GM20431 (cell line): Measurements from ENCODE around the gene CC2D2A.
"Not testable (repeated sequence)": the region's sequence is repeated elsewhere in the genome, so short reads cannot be mapped to it uniquely, and the experiment has no call there.

Experiments used
- in situ Hi-C: fragments of 300-500 bp; cut with MseI, MboI; formaldehyde crosslinking; loops from one replicate; pipeline ENCODE4 v1.15.0; 2020; ENCODE audit warnings: low sequenced_read_pairs; ENCODE audit not compliant: unreplicated experiment

CC2D2A gene

DNA sequence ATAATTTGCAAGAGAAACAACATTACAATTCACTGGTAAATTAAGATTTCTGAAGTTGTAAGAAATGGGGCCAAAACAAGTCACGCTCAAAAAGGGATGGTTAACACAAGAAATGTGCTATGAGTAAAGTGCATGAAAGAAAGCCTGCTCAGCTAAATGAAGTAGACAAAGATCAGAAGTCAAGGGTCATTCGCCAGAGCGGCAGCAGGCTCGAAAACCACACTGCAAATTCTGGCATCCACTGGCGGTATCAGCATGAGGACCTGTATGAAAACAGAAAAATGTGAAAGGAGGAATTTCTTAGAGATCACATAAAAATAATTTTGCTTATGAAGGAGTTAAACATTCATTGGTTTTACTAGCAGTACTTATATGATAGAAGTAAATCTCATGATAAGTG, 135.9 kb downstream of the CC2D2A start:
- in situ Hi-C loops: no loop called here

DNA sequence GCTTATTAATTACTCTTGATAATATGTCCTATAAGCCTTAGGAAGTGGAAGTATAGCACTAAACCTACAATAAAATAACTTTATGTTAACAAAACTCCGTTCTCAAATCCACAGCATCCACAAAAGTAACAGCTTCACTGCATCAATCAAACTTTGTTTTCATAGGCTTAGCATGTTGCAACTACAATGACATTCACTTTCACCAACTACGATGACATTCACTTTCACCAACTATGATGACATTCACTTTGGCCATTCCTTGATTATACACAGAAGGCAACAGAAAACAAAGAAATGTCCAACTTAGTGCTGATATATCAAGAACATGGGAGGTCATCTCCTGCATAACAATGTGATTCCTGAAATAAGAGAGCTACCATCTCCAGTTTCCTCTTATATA, 141.2 kb downstream of the CC2D2A start:
- in situ Hi-C loops: no loop called here

DNA sequence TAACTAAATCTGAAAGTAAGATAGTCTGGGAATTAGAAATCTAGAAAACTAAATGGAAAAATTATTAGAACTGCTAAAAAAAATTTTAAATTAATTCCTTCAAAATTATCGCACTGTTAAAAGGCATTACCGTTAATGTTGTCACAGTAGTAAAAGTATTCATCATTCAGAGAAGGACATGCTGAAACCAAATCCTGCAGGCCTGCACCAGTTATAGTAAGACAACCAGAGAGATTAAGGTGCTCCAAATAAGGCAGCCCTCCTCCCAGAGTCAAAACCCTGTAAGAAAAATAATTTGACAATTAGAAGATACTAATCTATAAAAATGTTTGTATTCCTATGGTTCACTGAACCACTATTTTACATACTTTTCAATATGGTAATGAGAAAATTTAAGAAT, 142.5 kb downstream of the CC2D2A start:
- in situ Hi-C loops: no loop called here

DNA sequence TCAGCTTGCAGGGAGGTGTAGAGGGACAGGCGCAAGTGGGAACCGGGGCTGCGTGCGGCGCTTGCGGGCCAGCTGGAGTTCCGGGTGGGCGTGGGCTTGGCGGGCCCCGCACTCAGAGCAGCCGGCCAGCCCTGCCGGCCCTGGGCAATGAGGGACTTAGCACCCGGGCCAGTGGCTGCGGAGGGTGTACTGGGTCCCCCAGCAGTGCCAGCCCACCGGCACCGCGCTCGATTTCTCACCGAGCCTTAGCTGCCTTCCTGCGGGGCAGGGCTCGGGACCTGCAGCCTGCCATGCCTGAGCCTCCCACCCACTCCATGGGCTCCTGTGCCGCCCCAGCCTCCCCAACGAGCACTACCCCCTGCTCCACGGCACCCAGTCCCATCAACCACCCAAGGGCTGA, 145.2 kb downstream of the CC2D2A start:
- in situ Hi-C loops: not testable (repeated sequence)

DNA sequence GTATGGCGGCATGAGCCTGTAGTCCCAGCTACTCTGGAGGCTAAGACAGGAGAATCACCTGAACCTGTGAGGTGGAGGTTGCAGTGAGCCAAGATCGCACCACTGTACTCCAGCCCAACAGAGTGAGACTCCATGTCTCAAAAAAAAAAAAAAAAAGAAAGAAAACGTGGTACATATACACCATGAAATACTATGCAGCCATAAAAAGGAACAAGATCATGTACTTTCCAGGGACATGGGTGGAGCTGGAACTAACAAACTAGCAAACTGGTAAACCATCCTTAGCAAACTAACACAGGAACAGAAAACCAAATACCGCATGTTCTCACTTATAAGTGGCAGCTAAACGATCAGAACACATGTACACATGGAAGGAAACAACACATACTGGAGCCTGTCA, 147.7 kb downstream of the CC2D2A start:
- in situ Hi-C loops: not testable (repeated sequence)

DNA sequence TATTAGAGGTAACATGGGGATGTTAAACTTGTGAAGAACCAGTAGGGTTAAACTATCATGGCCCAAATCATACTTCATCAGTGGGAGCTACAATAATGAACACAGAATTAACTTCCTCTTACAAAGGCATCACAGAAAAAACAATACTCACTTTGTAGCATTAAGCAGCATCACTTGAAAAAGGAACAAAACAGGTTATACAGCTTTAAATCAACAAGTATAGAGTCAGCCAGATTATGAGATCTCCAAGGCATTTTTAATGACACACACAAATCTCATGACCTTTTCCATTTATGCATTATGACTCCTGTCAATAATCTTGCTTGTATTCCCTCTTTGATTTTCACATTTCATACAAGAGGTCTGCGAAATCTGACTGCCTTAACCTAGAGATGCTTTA, 167.1 kb downstream of the CC2D2A start:
- in situ Hi-C loops: no loop called here

DNA sequence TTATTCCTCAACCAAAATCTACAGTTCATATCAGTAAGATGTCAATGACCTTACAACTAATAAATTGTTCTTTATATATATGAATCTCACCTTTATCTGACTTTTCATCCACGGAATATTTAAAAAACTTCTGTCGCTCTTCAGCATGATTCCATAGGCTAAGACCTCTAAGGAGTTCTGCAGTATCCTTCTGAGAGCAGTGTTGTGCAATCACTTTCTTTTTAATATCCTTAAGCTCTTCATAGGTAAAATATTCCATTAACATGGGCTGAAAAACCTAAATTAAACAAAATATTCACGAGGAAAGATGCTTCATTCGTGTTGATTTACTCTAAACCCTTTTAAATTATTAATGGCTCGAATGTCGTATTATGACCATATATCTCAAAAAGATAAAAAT, 168.7 kb downstream of the CC2D2A start:
- in situ Hi-C loops: no loop called here

DNA sequence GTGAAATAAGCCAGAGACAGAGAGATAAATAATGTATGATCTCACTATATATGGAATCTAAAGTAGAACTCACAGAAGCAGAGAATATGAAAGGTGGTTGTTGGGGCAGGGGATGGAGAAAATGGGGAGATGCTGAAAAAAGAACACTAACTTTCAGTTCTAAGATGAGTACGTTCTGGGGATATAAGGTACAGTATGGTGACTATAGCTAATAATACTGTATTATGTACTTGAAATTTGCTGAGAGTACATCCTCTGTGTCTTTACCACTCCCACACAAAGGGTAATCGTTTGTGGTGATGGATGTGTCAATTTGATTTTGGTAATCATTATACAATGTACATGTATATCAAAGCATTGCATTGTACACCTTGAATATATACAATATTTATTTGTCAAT, 178.9 kb downstream of the CC2D2A start:
- in situ Hi-C loops: no loop called here

DNA sequence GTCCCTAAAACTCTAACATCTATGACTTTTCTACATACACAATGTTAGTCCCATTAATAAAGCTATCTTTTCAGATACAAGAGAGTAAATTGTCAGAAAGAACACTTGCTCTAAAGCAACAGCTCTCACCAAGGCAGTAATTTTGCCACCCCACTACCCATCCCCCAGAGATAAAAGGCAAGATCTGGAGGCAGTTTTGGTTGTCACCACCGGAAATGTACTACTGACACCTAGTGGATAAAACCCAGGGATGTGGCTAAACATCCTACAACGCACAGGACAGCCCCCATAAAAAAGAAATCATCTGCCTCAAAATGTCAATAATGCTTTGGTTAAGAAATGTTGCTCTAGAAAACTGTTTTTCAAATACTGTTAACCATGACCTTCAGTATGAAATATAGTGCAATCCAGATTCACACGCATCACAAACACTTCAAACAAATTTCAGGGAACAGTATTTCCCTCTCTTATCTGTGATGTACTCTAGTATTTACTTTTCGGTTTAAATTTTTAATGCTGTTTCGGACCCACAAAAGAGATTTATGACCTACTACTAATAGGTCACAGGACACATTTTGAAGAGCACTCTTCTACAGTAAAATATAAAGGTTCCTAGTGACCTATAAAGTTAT, 180.3 kb downstream of the CC2D2A start:
- in situ Hi-C loops: no loop called here
